ENCODE data around the gene NOBOX.

The NOBOX gene

GRCh38 chr7:144403102-144403501, 391 bp downstream of the NOBOX start:
- Histone ChIP-seq H3K4me3 (replicated peaks; ENCODE audit: low read depth, low read length) (no peak overlapping the region), H3K36me3 (ENCODE audit: control insufficient read depth, insufficient read depth, low read length) (no peaks in the 10 kb centered on the region), H3K27me3 (replicated peaks; ENCODE audit: control insufficient read depth, insufficient read depth, low read length) (no peaks in the 10 kb centered on the region; the same call in none of the 2 replicates)
- DNase-seq (ENCODE audit: extremely low read depth, insufficient read length) = no peak
- TF ChIP-seq CTCF (IDR thresholded peaks at IDR 0.05; ENCODE audit: insufficient read depth, low read length, poor library complexity, severe bottlenecking) = no peak

- Histone ChIP-seq H3K27me3 (replicated peaks; ENCODE audit: control insufficient read depth, insufficient read depth, low read length) (peaks cover 1% of the 10 kb centered on the region), H3K36me3 (ENCODE audit: control insufficient read depth, insufficient read depth, low read length) (no peaks in the 10 kb centered on the region), H3K4me3 (replicated peaks; ENCODE audit: low read depth, low read length) (no peak overlapping the region)
- no peak for DNase-seq (ENCODE audit: extremely low read depth, insufficient read length)
- no peak for TF ChIP-seq CTCF (IDR thresholded peaks at IDR 0.05; ENCODE audit: insufficient read depth, low read length, poor library complexity, severe bottlenecking)
Measured at GRCh38 chr7:144401490-144401889, 2.0 kb downstream of the NOBOX start.

GRCh38 chr7:144399946-144400345, 3.5 kb downstream of the NOBOX start:
- DNase-seq (ENCODE audit: extremely low read depth, insufficient read length) = no peak
- Histone ChIP-seq H3K36me3 (ENCODE audit: control insufficient read depth, insufficient read depth, low read length) (no peaks in the 10 kb centered on the region), H3K27me3 (replicated peaks; ENCODE audit: control insufficient read depth, insufficient read depth, low read length) (peaks cover 1% of the 10 kb centered on the region), H3K4me3 (replicated peaks; ENCODE audit: low read depth, low read length) (no peak overlapping the region)
- TF ChIP-seq CTCF (IDR thresholded peaks at IDR 0.05; ENCODE audit: insufficient read depth, low read length, poor library complexity, severe bottlenecking) = no peak

- Histone ChIP-seq H3K36me3 (ENCODE audit: control insufficient read depth, insufficient read depth, low read length) (no peaks in the 10 kb centered on the region), H3K27me3 (replicated peaks; ENCODE audit: control insufficient read depth, insufficient read depth, low read length) (peaks cover 1% of the 10 kb centered on the region), H3K4me3 (replicated peaks; ENCODE audit: low read depth, low read length) (no peak overlapping the region)
- DNase-seq (ENCODE audit: extremely low read depth, insufficient read length) = no peak
- no peak for TF ChIP-seq CTCF (IDR thresholded peaks at IDR 0.05; ENCODE audit: insufficient read depth, low read length, poor library complexity, severe bottlenecking)
Measured at GRCh38 chr7:144398911-144399310, 4.6 kb downstream of the NOBOX start.

GRCh38 chr7:144398291-144398690, 5.2 kb downstream of the NOBOX start:
- TF ChIP-seq CTCF (IDR thresholded peaks at IDR 0.05; ENCODE audit: insufficient read depth, low read length, poor library complexity, severe bottlenecking) = no peak
- Histone ChIP-seq H3K27me3 (replicated peaks; ENCODE audit: control insufficient read depth, insufficient read depth, low read length) (peaks cover 1% of the 10 kb centered on the region), H3K4me3 (replicated peaks; ENCODE audit: low read depth, low read length) (no peak overlapping the region), H3K36me3 (ENCODE audit: control insufficient read depth, insufficient read depth, low read length) (no peaks in the 10 kb centered on the region)
- no peak for DNase-seq (ENCODE audit: extremely low read depth, insufficient read length)

- no peak for DNase-seq (ENCODE audit: extremely low read depth, insufficient read length)
- H3K27me3 ChIP-seq (replicated peaks; ENCODE audit: control insufficient read depth, insufficient read depth, low read length) = peaks cover 1% of the 10 kb centered on the region
- TF ChIP-seq CTCF (IDR thresholded peaks at IDR 0.05; ENCODE audit: insufficient read depth, low read length, poor library complexity, severe bottlenecking) = no peak
- no peaks in the 10 kb centered on the region for H3K36me3 ChIP-seq (ENCODE audit: control insufficient read depth, insufficient read depth, low read length)
- no peak overlapping the region for H3K4me3 ChIP-seq (replicated peaks; ENCODE audit: low read depth, low read length)
Measured at GRCh38 chr7:144397086-144397485, 6.4 kb downstream of the NOBOX start.

Measured in GM06990 (cell line).